K562 (cell line): ENCODE measurements around the gene WWOX.

Experiments
- CREB1 ChIP-seq, 2 experiments: sonication (generic) in 1 of 2; formaldehyde crosslinking in 1 of 2; IDR thresholded peaks; 2 replicates each; pipeline versions ENCODE4 v1.6.1 to v1.8.0; 2012 to 2022; ENCODE audit warnings: inconsistent platforms in 1 of 2, mild to moderate bottlenecking in 1 of 2, missing genetic modification reagents in 1 of 2, moderate library complexity in 1 of 2
- CTCF ChIP-seq, 3 experiments: IDR thresholded peaks in 2 of 3; conservative IDR thresholded peaks in 1 of 3; 2 replicates each; pipeline ENCODE4 v1.5.1; 2011 to 2012; ENCODE audit warnings: low read length in 3 of 3, mild to moderate bottlenecking in 3 of 3, control low read depth in 2 of 3, improper control_type of control experiment in 1 of 3, inconsistent platforms in 1 of 3, low read depth in 1 of 3, mixed read lengths in 1 of 3, moderate library complexity in 1 of 3; ENCODE audit not compliant: insufficient read depth in 2 of 3
- E2F1 ChIP-seq: sonication (generic); formaldehyde crosslinking; IDR thresholded peaks from 2 replicates; pipeline ENCODE4 v1.8.1; 2023; ENCODE audit warnings: mild to moderate bottlenecking, missing genetic modification reagents, moderate library complexity
- EZH2 ChIP-seq: IDR thresholded peaks from 2 replicates; pipeline ENCODE4 v1.6.1; 2012; ENCODE audit warnings: low read depth, mild to moderate bottlenecking, inconsistent platforms, low read length, borderline replicate concordance
- FOXJ3 ChIP-seq: sonication (generic); formaldehyde crosslinking; IDR thresholded peaks from 2 replicates; pipeline ENCODE4 v1.4.0; 2020; ENCODE audit warnings: mild to moderate bottlenecking, missing genetic modification reagents
- JUN ChIP-seq, 2 experiments: sonication (generic) in 1 of 2; formaldehyde crosslinking in 1 of 2; IDR thresholded peaks; 2 replicates each; pipeline versions ENCODE4 v1.6.1 to v1.8.0; 2012 to 2022; ENCODE audit warnings: borderline replicate concordance in 2 of 2, mild to moderate bottlenecking in 2 of 2, improper control_type of control experiment in 1 of 2, low read depth in 1 of 2, low read length in 1 of 2, missing genetic modification reagents in 1 of 2
- JUNB ChIP-seq: fragments of 450-650 bp; formaldehyde crosslinking; conservative IDR thresholded peaks from 2 replicates; pipeline ENCODE4 v1.4.0; 2020; ENCODE audit warnings: mild to moderate bottlenecking
- PRMT5 ChIP-seq: sonication (generic); formaldehyde crosslinking; IDR thresholded peaks from 2 replicates; pipeline ENCODE4 v1.5.0; 2020; ENCODE audit warnings: missing genetic modification reagents
- RBM22 ChIP-seq: fragments of 200-400 bp; formaldehyde crosslinking; IDR thresholded peaks from 2 replicates; pipeline ENCODE4 v1.6.1; 2018; ENCODE audit warnings: low read length, low read depth; ENCODE audit not compliant: poor library complexity, severe bottlenecking
- SLC30A9 ChIP-seq: fragments of 250-450 bp; sonication (Bioruptor Pico); IDR thresholded peaks from 2 replicates; pipeline ENCODE4 v1.8.0; 2022; ENCODE audit warnings: mild to moderate bottlenecking, moderate library complexity
- SRSF1 ChIP-seq: fragments of 200-400 bp; formaldehyde crosslinking; IDR thresholded peaks from 2 replicates; pipeline ENCODE4 v1.6.1; 2017; ENCODE audit warnings: mild to moderate bottlenecking, low read depth, low read length, moderate library complexity
- TFE3 ChIP-seq: fragments of 450-650 bp; formaldehyde crosslinking; IDR thresholded peaks from 2 replicates; pipeline ENCODE4 v1.4.0; 2020; ENCODE audit warnings: mild to moderate bottlenecking, mixed read lengths
- YY1 ChIP-seq, 3 experiments: IDR thresholded peaks; 2 replicates each; pipeline ENCODE4 v1.6.1; 2011; ENCODE audit warnings: low read length in 2 of 3, mild to moderate bottlenecking in 2 of 3, moderate library complexity in 2 of 3, borderline replicate concordance in 1 of 3, control low read depth in 1 of 3, low read depth in 1 of 3; ENCODE audit not compliant: insufficient read depth in 3 of 3, insufficient replicate concordance in 2 of 3, control insufficient read depth in 1 of 3, insufficient read length in 1 of 3; ENCODE audit errors: extremely low read depth in 1 of 3
- ZNF121 ChIP-seq: sonication (generic); formaldehyde crosslinking; conservative IDR thresholded peaks from 2 replicates; pipeline ENCODE4 v1.8.0; 2022; ENCODE audit warnings: missing genetic modification reagents

DNA sequence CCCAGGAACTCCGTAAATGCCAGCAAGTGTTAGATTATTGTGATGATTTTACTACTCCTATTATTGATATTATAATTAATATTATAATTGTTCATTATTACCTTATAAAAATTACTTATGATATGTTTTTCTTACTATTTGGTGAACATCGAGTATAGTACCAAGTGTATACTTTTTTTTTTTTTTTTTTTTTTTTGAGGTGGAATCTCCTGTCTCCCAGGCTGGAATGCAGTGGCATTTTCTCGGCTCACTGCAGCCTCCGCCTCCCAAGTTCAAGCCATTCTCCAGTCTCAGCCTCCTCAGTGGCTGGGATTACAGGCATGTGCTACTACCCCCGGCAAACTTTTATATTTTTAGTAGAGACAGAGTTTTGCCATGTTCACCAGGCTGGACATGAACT, 347.0 kb downstream of the WWOX start:
- TF ChIP-seq SLC30A9 (CRISPR knock-in tag) (no peak), JUNB (CRISPR knock-in tag) (no peak), FOXJ3 (CRISPR knock-in tag) (no peak), TFE3 (CRISPR knock-in tag) (no peak), JUN (IDR thresholded peaks at IDR 0.05; ENCODE audit: borderline replicate concordance, low read depth, low read length) (no peak), JUN (CRISPR knock-in tag; IDR thresholded peaks at IDR 0.05; ENCODE audit: borderline replicate concordance) (no peak), EZH2 (no peak), CREB1 (IDR thresholded peaks at IDR 0.05) (no peak), CREB1 (CRISPR knock-in tag; IDR thresholded peaks at IDR 0.05) (no peak), ZNF121 (CRISPR knock-in tag) (no peak), PRMT5 (CRISPR knock-in tag) (no peak), YY1 (IDR thresholded peaks at IDR 0.05; ENCODE audit: borderline replicate concordance in 1 of 3, control insufficient read depth in 1 of 3, extremely low read depth in 1 of 3, insufficient read depth in 3 of 3, insufficient read length in 1 of 3, insufficient replicate concordance in 2 of 3, low read depth in 1 of 3, low read length in 2 of 3) (no peak), CTCF (IDR thresholded peaks at IDR 0.05 in 2 of 3, conservative IDR thresholded peaks at IDR 0.05 in 1 of 3; ENCODE audit: insufficient read depth in 2 of 3, low read depth in 1 of 3, low read length in 3 of 3) (no peak), RBM22 (no peak), SRSF1 (no peak), E2F1 (no peak)
